ENCODE results near the gene CLMN.
"Not testable (repeated sequence)": the region's sequence is repeated elsewhere in the genome, so short reads cannot be mapped to it uniquely, and the experiment has no call there.

Gene CLMN

GRCh38 chr14:95157327-95158189 lies 162.2 kb downstream of the CLMN start, which contains the start of gene DICER1:
TSS of gene DICER1 (minus strand) at chr14:95157529. CDS start at chr14:95133458, 24,071 bp downstream.
- peak; percentile 100 for DNase-seq (ENCODE audit: low spot score)

GRCh38 chr14:95157048-95157326 lies 162.7 kb downstream of the CLMN start:
- no peak for DNase-seq (ENCODE audit: low spot score)

GRCh38 chr14:95156161-95157047 lies 163.3 kb downstream of the CLMN start:
- DNase-seq (ENCODE audit: low spot score): peak; percentile 38

- no peak for DNase-seq (ENCODE audit: low spot score)
Measured at GRCh38 chr14:95155045-95155444, 164.7 kb downstream of the CLMN start.

GRCh38 chr14:95153866-95154265 lies 165.8 kb downstream of the CLMN start:
- DNase-seq (ENCODE audit: low spot score): no peak

- no peak for DNase-seq (ENCODE audit: low spot score)
Measured at GRCh38 chr14:95151561-95151960, 168.1 kb downstream of the CLMN start.

- DNase-seq (ENCODE audit: low spot score): no peak
Measured at GRCh38 chr14:95150910-95151309, 168.8 kb downstream of the CLMN start.

- no peak for DNase-seq (ENCODE audit: low spot score)
Measured at GRCh38 chr14:95149441-95149840, 170.3 kb downstream of the CLMN start.

GRCh38 chr14:95147597-95147996 lies 172.1 kb downstream of the CLMN start:
- DNase-seq (ENCODE audit: low spot score): no peak

GRCh38 chr14:95146079-95146771 lies 173.5 kb downstream of the CLMN start:
- DNase-seq (ENCODE audit: low spot score): no peak

- DNase-seq (ENCODE audit: low spot score): no peak
Measured at GRCh38 chr14:95144849-95145248, 174.9 kb downstream of the CLMN start.

GRCh38 chr14:95143808-95144620 lies 175.7 kb downstream of the CLMN start:
- peak; percentile 13 for DNase-seq (ENCODE audit: low spot score)

GRCh38 chr14:95142208-95142607 lies 177.5 kb downstream of the CLMN start:
- no peak for DNase-seq (ENCODE audit: low spot score)

GRCh38 chr14:95141684-95142083 lies 178.0 kb downstream of the CLMN start:
- no peak for DNase-seq (ENCODE audit: low spot score)

GRCh38 chr14:95140060-95140858 lies 179.4 kb downstream of the CLMN start:
- DNase-seq (ENCODE audit: low spot score): peak; percentile 16

- DNase-seq (ENCODE audit: low spot score): no peak
Measured at GRCh38 chr14:95138876-95139275, 180.8 kb downstream of the CLMN start.

- DNase-seq (ENCODE audit: low spot score): not testable (repeated sequence)
Measured at GRCh38 chr14:95138455-95138854, 181.3 kb downstream of the CLMN start.

- no peak for DNase-seq (ENCODE audit: low spot score)
Measured at GRCh38 chr14:95137804-95138167, 181.9 kb downstream of the CLMN start.

GRCh38 chr14:95137164-95137803 lies 182.4 kb downstream of the CLMN start:
- DNase-seq (ENCODE audit: low spot score): no peak

GRCh38 chr14:95136631-95137030 lies 183.1 kb downstream of the CLMN start:
- DNase-seq (ENCODE audit: low spot score): peak; percentile 4
